Uterus (tissue), 2 donors: ENCODE results near the gene NANOG.

Experiments used
- POLR2A ChIP-seq, 2 donors: fragments of 450-650 bp; IDR thresholded peaks; one replicate each; pipeline ENCODE4 v1.6.1; 2016; ENCODE audit warnings: antibody characterized with exemption in 2 of 2, mild to moderate bottlenecking in 1 of 2, moderate library complexity in 1 of 2
- TF ChIP-seq, protein P1 (sequence below), 4 experiments: fragments of 200-600 bp in 2 of 4; fragments of 450-650 bp in 2 of 4; sonication (generic) in 2 of 4; IDR thresholded peaks; one replicate each; pipeline ENCODE4 v1.5.1; 2016 to 2019; ENCODE audit warnings: antibody characterized with exemption in 4 of 4, mild to moderate bottlenecking in 2 of 4, moderate library complexity in 1 of 4

DNA sequence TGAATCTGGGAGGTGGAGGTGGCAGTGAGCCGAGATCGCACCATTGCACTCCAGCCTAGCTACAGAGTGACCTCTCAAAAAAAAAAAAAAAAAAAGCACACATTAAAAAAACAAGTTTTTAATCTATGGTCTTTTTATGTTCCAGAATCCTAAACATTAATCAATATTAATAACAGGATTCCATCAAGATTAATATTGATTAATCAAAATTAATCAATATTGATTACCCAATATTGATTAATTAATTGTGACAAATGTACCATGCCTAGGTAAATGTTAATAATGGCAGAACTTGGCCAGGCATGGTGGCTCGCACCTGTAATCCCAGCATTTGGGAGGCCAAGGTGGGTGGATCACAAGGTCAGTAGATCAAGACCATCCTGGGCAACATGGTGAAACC lies 7.9 kb upstream of the NANOG start:
- TF ChIP-seq, protein P1, sequence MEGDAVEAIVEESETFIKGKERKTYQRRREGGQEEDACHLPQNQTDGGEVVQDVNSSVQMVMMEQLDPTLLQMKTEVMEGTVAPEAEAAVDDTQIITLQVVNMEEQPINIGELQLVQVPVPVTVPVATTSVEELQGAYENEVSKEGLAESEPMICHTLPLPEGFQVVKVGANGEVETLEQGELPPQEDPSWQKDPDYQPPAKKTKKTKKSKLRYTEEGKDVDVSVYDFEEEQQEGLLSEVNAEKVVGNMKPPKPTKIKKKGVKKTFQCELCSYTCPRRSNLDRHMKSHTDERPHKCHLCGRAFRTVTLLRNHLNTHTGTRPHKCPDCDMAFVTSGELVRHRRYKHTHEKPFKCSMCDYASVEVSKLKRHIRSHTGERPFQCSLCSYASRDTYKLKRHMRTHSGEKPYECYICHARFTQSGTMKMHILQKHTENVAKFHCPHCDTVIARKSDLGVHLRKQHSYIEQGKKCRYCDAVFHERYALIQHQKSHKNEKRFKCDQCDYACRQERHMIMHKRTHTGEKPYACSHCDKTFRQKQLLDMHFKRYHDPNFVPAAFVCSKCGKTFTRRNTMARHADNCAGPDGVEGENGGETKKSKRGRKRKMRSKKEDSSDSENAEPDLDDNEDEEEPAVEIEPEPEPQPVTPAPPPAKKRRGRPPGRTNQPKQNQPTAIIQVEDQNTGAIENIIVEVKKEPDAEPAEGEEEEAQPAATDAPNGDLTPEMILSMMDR (IDR thresholded peaks at IDR 0.05) = no peak
- TF ChIP-seq POLR2A (IDR thresholded peaks at IDR 0.05) = no peak
